Skeletal muscle cell (primary cell): ENCODE data around the gene SLC12A5.

Experiments used
- DNase-seq: peaks from one replicate; pipeline ENCODE4 v3.0.0-alpha.2; 2010; ENCODE audit warnings: low read depth
- H3K4me3 ChIP-seq: 2 replicates; pipeline ENCODE4 v1.5.1; 2011; ENCODE audit warnings: low read depth, mild to moderate bottlenecking, control low read depth, low read length, moderate library complexity

SLC12A5 gene

DNA sequence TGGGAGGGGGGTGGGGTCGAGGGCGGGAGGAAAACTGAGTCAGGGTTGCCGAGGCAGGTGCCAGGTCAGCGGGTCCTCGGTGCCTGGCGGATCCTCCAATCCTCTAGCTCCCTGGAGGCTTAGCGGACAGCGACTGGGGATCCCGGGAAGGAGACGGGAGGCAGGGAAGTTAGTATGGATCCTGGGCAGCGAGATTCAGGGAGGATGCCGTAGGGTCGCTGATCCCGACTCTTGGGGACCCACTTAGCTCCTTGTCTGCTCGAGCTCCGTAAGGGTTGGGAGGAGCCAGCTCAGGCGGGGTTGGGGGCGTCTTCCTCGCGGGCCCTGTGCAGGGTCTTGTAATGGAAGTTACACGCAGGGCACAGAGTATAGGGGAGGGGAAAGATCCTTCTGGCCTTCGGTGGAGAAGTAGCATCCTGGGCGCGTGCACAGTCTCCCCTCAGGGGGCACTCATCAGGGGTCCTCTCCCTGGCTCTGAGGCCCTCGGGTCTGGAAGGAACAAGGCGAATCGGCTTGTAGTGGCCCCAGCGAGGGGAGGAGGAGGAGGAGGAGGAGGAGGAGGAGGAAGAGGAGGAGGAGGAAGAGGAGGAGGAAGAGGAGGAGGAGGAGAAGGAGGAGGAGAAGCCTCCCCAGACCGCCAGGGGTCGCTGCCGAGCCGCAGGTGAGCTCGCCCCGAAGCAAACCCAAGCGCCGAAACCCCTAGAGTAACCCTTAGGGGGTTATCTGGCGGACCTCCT lies 6.4 kb upstream of the SLC12A5 start:
- peak overlapping the region; percentile 28 for H3K4me3 ChIP-seq
- DNase-seq: no peak

- no peak for DNase-seq
- H3K4me3 ChIP-seq: no peak overlapping the region
Measured at GRCh38 chr20:46023148-46023484, 5.9 kb upstream of the SLC12A5 start.

GRCh38 chr20:46023999-46024398 lies 5.0 kb upstream of the SLC12A5 start:
- no peak for DNase-seq

DNA sequence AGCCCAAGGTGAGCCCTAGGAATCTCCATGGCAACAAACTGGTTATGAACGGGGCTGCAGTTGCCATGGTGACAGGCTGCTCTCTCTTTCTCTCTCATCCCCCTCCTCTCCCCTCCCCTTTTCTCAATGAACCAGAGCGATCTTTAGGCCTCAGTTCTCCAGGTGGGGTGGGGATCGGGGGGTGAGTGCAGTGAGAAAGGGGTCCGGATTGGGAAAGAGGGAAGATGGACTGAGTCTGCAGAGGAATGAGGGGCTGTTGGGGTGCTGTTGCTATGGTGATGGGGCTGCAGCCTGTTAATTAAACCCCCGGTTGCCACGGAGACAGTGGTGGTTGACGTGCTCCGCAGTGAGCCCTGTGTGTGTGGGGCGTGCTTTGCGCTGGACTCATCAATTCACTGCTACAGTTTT lies 3.6 kb upstream of the SLC12A5 start:
- no peak for DNase-seq
- no peak overlapping the region for H3K4me3 ChIP-seq

More at GRCh38 chr20:46023999-46024398, 5.0 kb upstream of the SLC12A5 start:
- H3K4me3 ChIP-seq: no peak overlapping the region

GRCh38 chr20:46027245-46027853 lies 1.7 kb upstream of the SLC12A5 start:
- DNase-seq: no peak
- no peak overlapping the region for H3K4me3 ChIP-seq

- no peak overlapping the region for H3K4me3 ChIP-seq
- DNase-seq: no peak
Measured at GRCh38 chr20:46028110-46028509, 905 bp upstream of the SLC12A5 start.

DNA sequence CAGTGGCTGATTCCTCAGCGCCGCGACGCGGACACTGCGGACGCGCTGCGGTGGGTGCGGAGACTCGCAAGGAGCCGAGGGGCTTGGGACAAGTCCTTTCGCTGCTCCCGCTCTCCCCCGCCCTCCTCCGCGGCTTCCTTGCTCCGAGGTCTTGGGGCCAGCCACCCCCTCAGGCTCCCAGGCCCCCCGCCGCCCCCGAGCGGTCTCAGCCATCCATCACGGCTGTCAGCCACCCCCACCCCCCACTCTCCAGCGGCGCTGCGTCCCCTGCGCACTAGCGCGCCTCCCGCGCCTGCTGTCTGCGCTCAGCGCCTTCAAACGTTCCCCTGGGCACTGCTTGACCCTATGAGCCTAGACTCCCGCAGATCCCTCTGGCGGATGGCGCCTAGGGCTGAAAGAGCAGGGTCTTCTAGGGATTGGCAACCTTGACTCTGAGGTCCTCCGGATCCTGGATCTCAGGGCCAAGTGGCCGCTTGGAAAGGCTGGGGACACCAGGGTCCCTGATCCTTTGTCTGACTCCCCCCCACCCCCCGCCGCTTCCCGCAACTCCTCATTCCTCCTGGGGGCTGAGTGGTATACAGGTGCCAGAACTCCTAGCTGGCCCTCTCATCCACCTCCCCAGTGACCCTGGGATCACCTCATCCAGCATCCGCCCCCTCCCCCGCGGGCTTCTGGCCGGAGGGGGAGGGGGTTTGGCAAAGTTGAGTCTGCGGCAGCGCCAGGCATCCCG lies 1.4 kb downstream of the SLC12A5 start:
- no peak for DNase-seq
- no peak overlapping the region for H3K4me3 ChIP-seq

DNA sequence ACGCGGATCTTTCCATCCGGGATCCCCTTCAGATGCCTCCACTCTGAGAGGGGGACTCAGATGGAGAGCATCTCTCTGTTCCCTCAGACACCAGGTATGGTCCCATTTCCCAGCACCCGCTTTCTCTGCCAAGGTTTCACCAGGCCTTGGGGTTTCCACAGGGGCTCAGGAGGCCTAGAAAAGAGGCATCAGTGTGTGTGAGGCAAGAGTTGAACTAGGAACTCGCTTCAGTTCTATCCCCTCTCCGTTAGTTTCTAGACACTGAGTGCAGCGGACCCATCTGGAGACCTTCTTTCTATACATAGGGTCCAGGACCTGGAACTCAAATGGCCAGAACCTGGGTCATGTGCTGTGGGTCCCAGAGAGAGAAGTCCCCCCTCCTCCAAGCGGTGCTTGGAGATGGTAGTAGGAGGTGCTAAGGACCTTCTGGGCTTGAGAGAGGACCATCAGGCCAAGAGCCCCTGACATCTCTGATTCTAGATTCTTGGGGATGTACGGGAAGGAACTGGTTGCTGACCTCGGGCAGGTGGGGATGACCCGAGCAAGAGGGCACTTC lies 2.1 kb downstream of the SLC12A5 start:
- no peak overlapping the region for H3K4me3 ChIP-seq
- DNase-seq: no peak

DNA sequence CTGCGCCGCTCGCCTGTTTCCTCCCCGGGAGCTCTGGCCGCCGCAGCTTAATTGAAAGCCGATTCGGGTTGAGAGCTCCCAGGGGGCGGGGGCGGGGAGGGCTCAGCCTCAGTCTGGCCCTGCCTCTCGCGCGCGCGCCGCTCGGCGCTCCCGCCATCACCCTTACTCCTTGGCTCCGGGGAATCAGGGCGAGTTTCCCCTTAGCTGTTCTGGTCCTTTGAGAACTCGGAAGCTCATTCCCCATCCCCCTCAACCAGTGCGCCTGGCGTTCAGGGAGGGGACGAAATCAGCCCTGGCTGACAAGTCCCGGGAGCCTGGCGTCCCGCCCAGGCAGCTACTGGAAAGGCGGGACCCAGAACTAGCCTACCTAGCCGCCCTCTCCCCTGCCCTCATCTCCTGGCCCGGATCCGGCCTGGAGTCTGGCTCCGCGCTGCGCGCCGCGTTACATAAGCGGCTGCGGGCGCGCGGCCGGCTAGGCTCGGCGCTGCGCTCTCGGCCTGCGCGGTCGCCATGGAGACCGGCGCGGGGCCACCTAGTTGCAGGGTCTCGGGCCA lies 2.8 kb downstream of the SLC12A5 start:
- peak overlapping the region; percentile 27 for H3K4me3 ChIP-seq
- DNase-seq: no peak

DNA sequence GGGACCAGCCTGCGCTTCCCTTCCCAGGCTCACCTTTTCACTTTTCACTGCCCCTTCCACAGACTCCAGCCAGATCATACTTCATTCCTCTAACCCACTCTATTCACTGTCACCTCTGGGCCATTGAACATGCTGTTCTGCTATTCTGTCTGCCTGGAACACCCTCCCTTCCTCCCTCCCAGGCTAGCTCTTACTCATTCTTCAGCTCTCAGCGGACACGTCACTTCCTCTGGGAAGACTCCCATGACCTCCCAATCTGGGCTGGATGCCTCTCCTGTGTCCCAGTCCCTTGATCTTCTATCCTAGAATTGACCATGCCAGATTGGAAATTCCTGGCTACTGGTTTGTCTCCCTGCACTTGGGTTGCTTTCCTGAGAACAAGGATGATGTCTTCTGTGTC lies 5.0 kb downstream of the SLC12A5 start:
- DNase-seq: no peak

DNA sequence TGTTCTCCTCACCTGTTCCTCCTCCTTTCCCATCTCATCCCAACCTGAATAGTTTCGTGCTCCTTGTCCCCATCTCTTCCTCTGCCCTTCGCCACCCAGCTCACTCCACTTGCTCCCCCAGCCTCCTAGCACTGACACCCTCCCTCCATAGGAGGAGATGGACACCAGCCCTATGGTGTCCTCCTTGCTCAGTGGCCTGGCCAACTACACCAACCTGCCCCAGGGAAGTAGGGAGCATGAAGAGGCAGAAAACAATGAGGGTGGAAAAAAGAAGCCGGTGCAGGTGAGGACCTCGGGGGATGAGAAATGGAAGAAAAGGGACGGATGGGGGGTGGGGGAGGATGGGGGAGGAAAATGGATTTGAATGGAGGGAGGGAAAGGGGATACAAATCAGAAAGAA lies 6.2 kb downstream of the SLC12A5 start:
- H3K4me3 ChIP-seq: no peak overlapping the region
- no peak for DNase-seq

More for the DNA sequence above, 5.0 kb downstream of the SLC12A5 start:
- no peak overlapping the region for H3K4me3 ChIP-seq

GRCh38 chr20:46035713-46036112 lies 6.7 kb downstream of the SLC12A5 start:
- H3K4me3 ChIP-seq: no peak overlapping the region
- DNase-seq: no peak

GRCh38 chr20:46036370-46036769 lies 7.4 kb downstream of the SLC12A5 start:
- no peak overlapping the region for H3K4me3 ChIP-seq
- DNase-seq: no peak

DNA sequence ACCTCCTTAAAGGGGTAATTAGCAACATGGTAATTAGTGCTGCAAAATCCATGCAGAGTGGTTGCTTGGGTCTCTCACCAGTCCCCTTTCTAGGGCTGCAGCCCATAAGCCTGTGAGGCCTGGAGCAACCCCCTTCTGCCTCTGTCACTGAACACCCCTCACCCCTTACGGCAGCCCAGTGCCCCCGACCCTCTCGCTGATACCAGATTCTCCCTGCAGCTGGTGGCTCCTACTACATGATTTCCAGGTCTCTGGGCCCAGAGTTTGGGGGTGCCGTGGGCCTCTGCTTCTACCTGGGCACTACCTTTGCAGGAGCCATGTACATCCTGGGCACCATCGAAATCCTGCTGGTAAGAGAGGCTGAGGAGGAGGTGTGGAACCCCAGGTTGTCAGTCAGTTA lies 8.0 kb downstream of the SLC12A5 start:
- DNase-seq: no peak
- no peak overlapping the region for H3K4me3 ChIP-seq

GRCh38 chr20:46040902-46041535 lies 12.0 kb downstream of the SLC12A5 start:
- no peak overlapping the region for H3K4me3 ChIP-seq
- no peak for DNase-seq

- no peak overlapping the region for H3K4me3 ChIP-seq
- no peak for DNase-seq
Measured at GRCh38 chr20:46043556-46043955, 14.5 kb downstream of the SLC12A5 start.

GRCh38 chr20:46044896-46045295 lies 15.9 kb downstream of the SLC12A5 start:
- H3K4me3 ChIP-seq: no peak overlapping the region
- no peak for DNase-seq

- no peak for DNase-seq
- no peak overlapping the region for H3K4me3 ChIP-seq
Measured at GRCh38 chr20:46046588-46047310, 17.7 kb downstream of the SLC12A5 start.

- no peak overlapping the region for H3K4me3 ChIP-seq
- no peak for DNase-seq
Measured at GRCh38 chr20:46047821-46048220, 18.8 kb downstream of the SLC12A5 start.
